GM12878 (cell line): Measurements from ENCODE around the gene AFG1L. TPM values are rescaled to one million over a fixed set of nuclear protein-coding genes. Genes with fewer than 3 reads are reported as not detected.

Experiments
- ATAC-seq: fragments of 200-7000 bp; cut with Tn5 transposase; 3 replicates; pipeline ENCODE4 v1.9.1; 2020; ENCODE audit warnings: mild to moderate bottlenecking, moderate library complexity
- BruUV-seq: library from RNA; stranded (reverse); fragments of 400-500 nt; replicated peaks from 2 replicates; lab custom pipeline; 2021; lab: Mats Ljungman, UMichigan
- CTCF ChIA-PET: fragments of 300-600 bp; sonication (Branson Sonifier 250); formaldehyde crosslinking; extraction: SDS; loops from one replicate; lab custom pipeline; 2021; ENCODE audit warnings: inconsistent platforms; lab: Yijun Ruan, JAX
- POLR2A ChIA-PET: fragments of 350-600 bp; formaldehyde crosslinking; extraction: SDS; loops from one replicate; lab custom pipeline; 2021; ENCODE audit warnings: inconsistent platforms; lab: Charles Lee
- RAD21 ChIA-PET: fragments of 300-600 bp; sonication (Branson Sonifier 250); formaldehyde crosslinking; loops from one replicate; lab custom pipeline; 2023; ENCODE audit warnings: antibody characterized with exemption; ENCODE audit not compliant: unreplicated experiment; lab: Charles Lee
- SMC1A ChIA-PET: fragments of 300-600 bp; sonication (Branson Sonifier 250); formaldehyde crosslinking; loops from one replicate; lab custom pipeline; 2023; ENCODE audit not compliant: unreplicated experiment, uncharacterized antibody; lab: Charles Lee
- DNase-seq: peaks from one replicate; pipeline ENCODE4 v3.0.0-alpha.2; 2011; ENCODE audit warnings: low read depth, low spot score
- FAIRE-seq: peaks from 3 replicates; lab custom pipeline; 2011; peaks lifted over from hg19 to GRCh38; lab: Jason Lieb, UNC
- H2AFZ ChIP-seq: 2 replicates; pipeline ENCODE4 v1.6.0; 2011; ENCODE audit warnings: low read depth, low read length, control low read depth; ENCODE audit not compliant: control insufficient read depth
- H3K27ac ChIP-seq: 2 replicates; pipeline ENCODE4 v1.5.1; 2011; ENCODE audit warnings: control low read depth; ENCODE audit not compliant: control insufficient read depth, insufficient read depth
- H3K27me3 ChIP-seq, 2 experiments: replicated peaks in 1 of 2; 2 replicates each; pipeline versions ENCODE4 v1.6.0 to v1.6.1; 2011; ENCODE audit warnings: low read length in 1 of 2; ENCODE audit not compliant: control insufficient read depth in 2 of 2, insufficient read depth in 2 of 2
- H3K36me3 ChIP-seq, 2 experiments: 2 replicates each; pipeline ENCODE4 v1.5.1; 2011; ENCODE audit warnings: low read length in 1 of 2; ENCODE audit not compliant: control insufficient read depth in 2 of 2, insufficient read depth in 2 of 2
- H3K4me1 ChIP-seq: 2 replicates; pipeline ENCODE4 v1.6.1; 2011; ENCODE audit warnings: mild to moderate bottlenecking, low read length, moderate library complexity, mixed read lengths; ENCODE audit not compliant: control insufficient read depth, insufficient read depth
- H3K4me2 ChIP-seq: 2 replicates; pipeline ENCODE4 v1.6.0; 2011; ENCODE audit warnings: control low read depth; ENCODE audit not compliant: control insufficient read depth, insufficient read depth
- H3K4me3 ChIP-seq: fragments of 200-600 bp; sonication (generic); 2 replicates; pipeline ENCODE4 v1.5.1; 2016
- H3K79me2 ChIP-seq: 2 replicates; pipeline ENCODE4 v1.6.0; 2011; ENCODE audit warnings: low read length; ENCODE audit not compliant: control insufficient read depth, insufficient read depth
- H3K9ac ChIP-seq: 2 replicates; pipeline ENCODE4 v1.8.0; 2011; ENCODE audit warnings: low read length, control low read depth, mixed read lengths; ENCODE audit not compliant: control insufficient read depth, insufficient read depth
- H3K9me3 ChIP-seq: replicated peaks from 3 replicates; pipeline ENCODE4 v1.5.1; 2011; ENCODE audit warnings: mild to moderate bottlenecking, low read length; ENCODE audit not compliant: control insufficient read depth, insufficient read depth
- H4K20me1 ChIP-seq: 2 replicates; pipeline ENCODE4 v1.6.0; 2011; ENCODE audit not compliant: control insufficient read depth, insufficient read depth
- CEBPB ChIP-seq, 2 experiments: fragments of 150-350 bp in 1 of 2; IDR thresholded peaks; 2 replicates each; pipeline ENCODE4 v1.6.1; 2012 to 2014; ENCODE audit warnings: low read depth in 2 of 2, low read length in 2 of 2, borderline replicate concordance in 1 of 2, inconsistent platforms in 1 of 2
- CTCF ChIP-seq, 3 experiments: IDR thresholded peaks in 2 of 3; conservative IDR thresholded peaks in 1 of 3; 2 replicates each; pipeline ENCODE4 v1.5.1; 2011; ENCODE audit warnings: low read depth in 3 of 3, low read length in 3 of 3, mild to moderate bottlenecking in 3 of 3, control low read depth in 2 of 3, moderate library complexity in 2 of 3, inconsistent platforms in 1 of 3, mixed read lengths in 1 of 3; ENCODE audit not compliant: control insufficient read depth in 2 of 3, insufficient read depth in 1 of 3; ENCODE audit errors: extremely low read depth in 1 of 3
- E2F8 ChIP-seq: fragments of 450-650 bp; IDR thresholded peaks from 2 replicates; pipeline ENCODE4 v1.6.1; 2018; ENCODE audit warnings: mild to moderate bottlenecking, low read depth, moderate library complexity; ENCODE audit not compliant: partially characterized antibody
- E4F1 ChIP-seq: fragments of 450-650 bp; IDR thresholded peaks from 2 replicates; pipeline ENCODE4 v1.6.1; 2018; ENCODE audit warnings: borderline replicate concordance, mild to moderate bottlenecking; ENCODE audit not compliant: partially characterized antibody
- HDAC6 ChIP-seq: fragments of 200-600 bp; sonication (generic); IDR thresholded peaks from one replicate; pipeline ENCODE4 v1.8.0; 2017; ENCODE audit warnings: antibody characterized with exemption; ENCODE audit not compliant: unreplicated experiment
- MLLT1 ChIP-seq: fragments of 450-650 bp; IDR thresholded peaks from 2 replicates; pipeline ENCODE4 v1.6.1; 2016; ENCODE audit warnings: mild to moderate bottlenecking
- MTA3 ChIP-seq: IDR thresholded peaks from 2 replicates; pipeline ENCODE4 v1.6.1; 2012; ENCODE audit warnings: low read length, inconsistent platforms, borderline replicate concordance
- RB1 ChIP-seq: fragments of 450-650 bp; formaldehyde crosslinking; IDR thresholded peaks from 2 replicates; pipeline ENCODE4 v1.6.1; 2017; ENCODE audit warnings: mild to moderate bottlenecking, borderline replicate concordance
- SMAD5 ChIP-seq: IDR thresholded peaks from 2 replicates; pipeline ENCODE4 v1.6.1; 2016; ENCODE audit warnings: antibody characterized with exemption, low read depth
- SMARCA5 ChIP-seq: fragments of 450-650 bp; IDR thresholded peaks from 2 replicates; pipeline ENCODE4 v1.6.1; 2017; ENCODE audit warnings: mild to moderate bottlenecking
- TAF1 ChIP-seq: IDR thresholded peaks from 2 replicates; pipeline ENCODE4 v1.6.1; 2011; ENCODE audit warnings: mild to moderate bottlenecking, low read depth, low read length, borderline replicate concordance
- TCF12 ChIP-seq: IDR thresholded peaks from 2 replicates; pipeline ENCODE4 v1.6.1; 2011; ENCODE audit warnings: low read depth, mild to moderate bottlenecking, low read length
- ZBTB33 ChIP-seq: fragments of 450-650 bp; IDR thresholded peaks from 2 replicates; pipeline ENCODE4 v1.6.1; 2017; ENCODE audit warnings: mild to moderate bottlenecking
- WGBS: methylation state at CpG from one replicate; pipeline ENCODE4 v1.1.6; 2016; ENCODE audit warnings: low lambda C conversion rate; ENCODE audit not compliant: insufficient replicate concordance, insufficient coverage; ENCODE audit errors: missing lambda C conversion rate; 5-methylcytosine and 5-hydroxymethylcytosine counted together
- in situ Hi-C: fragments of 300-500 bp; cut with MboI; formaldehyde crosslinking; loops from 9 replicates; pipeline ENCODE4 v1.14.3; 2018; ENCODE audit warnings: mixed read lengths
- intact Hi-C: fragments of 100-400 bp; cut with micrococcal nuclease; formaldehyde crosslinking; loops from one replicate; pipeline ENCODE4 v1.14.2; 2022; ENCODE audit not compliant: unreplicated experiment
- polyA plus RNA-seq, 11 experiments: library from polyadenylated mRNA; depleted of rRNA in 4 of 11; unstranded in 6 of 11; stranded (reverse) in 5 of 11; fragments of >200 nt; fragmentation: Nextera tagmentation in 4 of 11; fragmentation: Illumina TruSeq in 1 of 11; extraction: Ambion mirVana in 4 of 11; extraction: Trizol in 1 of 11; gene quantifications; 1 replicate in 1 of 11; 2 replicates in 10 of 11; pipeline versions ENCODE4 v1.2.1 to v1.2.3, GENCODE V29; 2011 to 2016; ENCODE audit warnings: inconsistent platforms in 2 of 11, missing spikeins in 2 of 11, low read depth in 1 of 11
- total RNA-seq, 4 experiments: library from RNA; depleted of rRNA in 3 of 4; stranded (reverse); fragments of >200 nt in 3 of 4; fragmentation: Illumina TruSeq in 1 of 4; extraction: Trizol in 1 of 4; gene quantifications; 2 replicates each; pipeline versions ENCODE4 v1.2.1 to v1.2.3, GENCODE V29; 2013 to 2021

AFG1L gene
- total and polyA plus RNA-seq, 10 of the 15 experiments (the other 5 are each of a cell fraction or from before 2014, with no cell fraction given) = 2.3 to 9.0 (median 4.3) TPM

- FAIRE-seq (no peak), ATAC-seq (no peak), DNase-seq (no peak)
- Histone ChIP-seq H4K20me1 (no peaks in the 10 kb centered on the region), H3K27ac (no peak overlapping the region), H3K4me2 (no peak overlapping the region), H3K27me3 (no peaks in the 10 kb centered on the region), H3K36me3 (no peaks in the 10 kb centered on the region), H3K4me1 (peaks cover 13% of the 10 kb centered on the region), H2AFZ (no peak overlapping the region), H3K79me2 (no peaks in the 10 kb centered on the region), H3K9ac (no peak overlapping the region), H3K4me3 (no peak overlapping the region), H3K9me3 (no peaks in the 10 kb centered on the region)
- ChIA-PET SMC1A (no interaction called here), RAD21 (no interaction called here), POLR2A (interaction anchor here (1.3 kb wide), 1 partner anchor 9 kb away, joined by 3 read pairs; no protein-coding TSS in a partner anchor), CTCF (interaction anchor here (1.2 kb wide), 1 partner anchor 13 kb away, joined by 3 read pairs; no protein-coding TSS in a partner anchor)
- no TSS peak for BruUV-seq
- WGBS = 100% methylated on average over 3 of the region's 3 CpGs
- intact Hi-C loops (loop anchor here (2.0 kb wide), 1 partner anchor 33 kb away; no protein-coding TSS in a partner anchor), in situ Hi-C loops (no loop called here)
- TF ChIP-seq SMARCA5 (no peak), SMAD5 (no peak), TAF1 (no peak), ZBTB33 (no peak), MTA3 (no peak), RB1 (no peak), CEBPB (IDR thresholded peaks at IDR 0.05; ENCODE audit: borderline replicate concordance in 1 of 2, low read depth in 2 of 2, low read length in 2 of 2) (no peak), TCF12 (no peak), HDAC6 (no peak), E4F1 (no peak), CTCF (IDR thresholded peaks at IDR 0.05 in 2 of 3, conservative IDR thresholded peaks at IDR 0.05 in 1 of 3; ENCODE audit: control insufficient read depth in 2 of 3, extremely low read depth in 1 of 3, insufficient read depth in 1 of 3, low read depth in 3 of 3, low read length in 3 of 3) (no peak), E2F8 (no peak), MLLT1 (no peak)
These were observed 42.9 kb downstream of the AFG1L start for GRCh38 chr6:108337721-108338120.
